ENCODE data around the gene ZNF514. TPM values are rescaled to one million over a fixed set of nuclear protein-coding genes. Genes with fewer than 3 reads are reported as not detected.

Gene ZNF514
- total and polyA plus RNA-seq, 2 of the 8 experiments (the other 6 are each of a cell fraction or from before 2014, with no cell fraction given), result 5.3 to 13.3 TPM

GRCh38 chr2:95158441-95158840 lies 1.2 kb downstream of the ZNF514 start (continued):
- TF ChIP-seq BRCA1 (IDR thresholded peaks at IDR 0.05; ENCODE audit: low read depth, low read length), result no peak
- TF ChIP-seq HDAC6 (IDR thresholded peaks at IDR 0.05; ENCODE audit: low read depth, low read length), result no peak
- TF ChIP-seq CTBP2 (IDR thresholded peaks at IDR 0.05; ENCODE audit: borderline replicate concordance, insufficient read depth, insufficient read length, low read length), result no peak
- TF ChIP-seq TCF12 (IDR thresholded peaks at IDR 0.05; ENCODE audit: low read depth, low read length), result no peak
- TF ChIP-seq SP1 (IDR thresholded peaks at IDR 0.05; ENCODE audit: low read depth, low read length), result no peak
- TF ChIP-seq CEBPB (IDR thresholded peaks at IDR 0.05; ENCODE audit: low read depth, low read length), result no peak
- TF ChIP-seq SRF (IDR thresholded peaks at IDR 0.05; ENCODE audit: low read depth, low read length), result no peak

Measured in H1 (cell line).